ENCODE measurements around the gene PRKCE.

Gene PRKCE

GRCh38 chr2:45802499-45803138 lies 151.1 kb downstream of the PRKCE start:
- DNase-seq (ENCODE audit: extremely low read depth in 1 of 2, low read depth in 1 of 2) = no peak

- no peak for DNase-seq (ENCODE audit: extremely low read depth in 1 of 2, low read depth in 1 of 2)
These were observed 153.7 kb downstream of the PRKCE start for GRCh38 chr2:45804987-45805755.

- no peak for DNase-seq (ENCODE audit: extremely low read depth in 1 of 2, low read depth in 1 of 2)
These were observed 155.3 kb downstream of the PRKCE start for GRCh38 chr2:45806563-45807358.

GRCh38 chr2:45808294-45808800 lies 156.9 kb downstream of the PRKCE start:
- DNase-seq (ENCODE audit: extremely low read depth in 1 of 2, low read depth in 1 of 2) = no peak

GRCh38 chr2:45809205-45809604 lies 157.7 kb downstream of the PRKCE start:
- no peak for DNase-seq (ENCODE audit: extremely low read depth in 1 of 2, low read depth in 1 of 2)

- DNase-seq (ENCODE audit: extremely low read depth in 1 of 2, low read depth in 1 of 2) = no peak
These were observed 160.6 kb downstream of the PRKCE start for GRCh38 chr2:45812011-45812500.

GRCh38 chr2:45813003-45813941 lies 161.8 kb downstream of the PRKCE start:
- DNase-seq (ENCODE audit: extremely low read depth in 1 of 2, low read depth in 1 of 2) = no peak

- DNase-seq (ENCODE audit: extremely low read depth in 1 of 2, low read depth in 1 of 2) = no peak
These were observed 163.0 kb downstream of the PRKCE start for GRCh38 chr2:45814488-45814887.

GRCh38 chr2:45814951-45815621 lies 163.6 kb downstream of the PRKCE start:
- DNase-seq (ENCODE audit: extremely low read depth in 1 of 2, low read depth in 1 of 2) = no peak

- no peak for DNase-seq (ENCODE audit: extremely low read depth in 1 of 2, low read depth in 1 of 2)
These were observed 164.8 kb downstream of the PRKCE start for GRCh38 chr2:45816272-45816671.

GRCh38 chr2:45818591-45818990 lies 167.1 kb downstream of the PRKCE start:
- no peak for DNase-seq (ENCODE audit: extremely low read depth in 1 of 2, low read depth in 1 of 2)

- no peak for DNase-seq (ENCODE audit: extremely low read depth in 1 of 2, low read depth in 1 of 2)
These were observed 168.6 kb downstream of the PRKCE start for GRCh38 chr2:45820048-45820447.

- DNase-seq (ENCODE audit: extremely low read depth in 1 of 2, low read depth in 1 of 2) = no peak
These were observed 170.2 kb downstream of the PRKCE start for GRCh38 chr2:45821558-45822271.

- no peak for DNase-seq (ENCODE audit: extremely low read depth in 1 of 2, low read depth in 1 of 2)
These were observed 170.8 kb downstream of the PRKCE start for GRCh38 chr2:45822272-45822630.

- DNase-seq (ENCODE audit: extremely low read depth in 1 of 2, low read depth in 1 of 2) = no peak
These were observed 172.3 kb downstream of the PRKCE start for GRCh38 chr2:45823723-45824206.

GRCh38 chr2:45825001-45825651 lies 173.7 kb downstream of the PRKCE start:
- DNase-seq (ENCODE audit: extremely low read depth in 1 of 2, low read depth in 1 of 2) = no peak

- no peak for DNase-seq (ENCODE audit: extremely low read depth in 1 of 2, low read depth in 1 of 2)
These were observed 175.0 kb downstream of the PRKCE start for GRCh38 chr2:45826460-45826859.

GRCh38 chr2:45826884-45827635 lies 175.6 kb downstream of the PRKCE start:
- DNase-seq (ENCODE audit: extremely low read depth in 1 of 2, low read depth in 1 of 2) = no peak
